Measurements from ENCODE around the gene NRIP2.

DNA sequence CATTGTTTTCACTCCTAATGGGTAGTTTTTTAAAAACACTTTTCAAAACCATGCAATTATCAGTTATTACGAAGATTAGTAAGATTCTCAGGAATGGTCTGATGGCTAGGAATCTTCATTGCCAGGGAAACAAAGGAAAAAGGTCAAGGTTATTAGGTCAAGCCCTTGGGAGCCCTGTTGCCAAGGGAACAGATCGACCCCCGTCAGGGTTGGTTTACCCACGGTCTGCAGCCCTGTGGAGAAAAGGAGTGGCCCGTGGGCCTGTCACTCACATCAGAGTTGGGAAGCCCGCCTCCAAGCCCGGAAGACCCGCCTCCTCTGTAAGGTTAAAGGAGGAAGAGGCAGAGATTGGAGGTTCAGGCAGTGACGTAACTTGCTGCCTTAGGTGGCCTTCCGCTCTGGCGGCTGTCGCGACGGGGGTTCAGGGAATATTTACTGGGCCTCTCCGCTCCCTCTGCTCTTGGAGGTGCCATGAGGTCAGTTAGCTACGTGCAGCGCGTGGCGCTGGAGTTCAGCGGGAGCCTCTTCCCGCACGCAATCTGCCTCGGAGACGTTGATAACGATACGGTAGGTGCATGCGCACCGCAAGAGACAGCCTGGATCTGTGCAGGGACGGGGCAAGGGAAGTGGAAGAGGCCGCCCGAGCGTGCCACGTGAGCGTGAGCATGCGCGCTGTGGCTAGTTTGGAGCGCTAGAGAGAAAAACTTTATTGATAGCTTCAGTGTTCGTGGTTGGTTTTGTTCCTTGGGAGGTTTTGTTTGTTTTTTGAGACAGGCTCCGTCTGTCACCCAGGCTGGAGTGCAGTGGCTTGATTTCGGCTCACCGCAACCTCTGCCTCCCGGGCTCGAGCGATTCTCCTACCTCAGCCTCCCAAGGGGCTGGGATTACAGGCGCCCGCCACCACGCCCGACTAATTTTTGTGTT is 22.3 kb downstream of the NRIP2 start, which contains the start of gene ITFG2:
- TF ChIP-seq, protein P1, sequence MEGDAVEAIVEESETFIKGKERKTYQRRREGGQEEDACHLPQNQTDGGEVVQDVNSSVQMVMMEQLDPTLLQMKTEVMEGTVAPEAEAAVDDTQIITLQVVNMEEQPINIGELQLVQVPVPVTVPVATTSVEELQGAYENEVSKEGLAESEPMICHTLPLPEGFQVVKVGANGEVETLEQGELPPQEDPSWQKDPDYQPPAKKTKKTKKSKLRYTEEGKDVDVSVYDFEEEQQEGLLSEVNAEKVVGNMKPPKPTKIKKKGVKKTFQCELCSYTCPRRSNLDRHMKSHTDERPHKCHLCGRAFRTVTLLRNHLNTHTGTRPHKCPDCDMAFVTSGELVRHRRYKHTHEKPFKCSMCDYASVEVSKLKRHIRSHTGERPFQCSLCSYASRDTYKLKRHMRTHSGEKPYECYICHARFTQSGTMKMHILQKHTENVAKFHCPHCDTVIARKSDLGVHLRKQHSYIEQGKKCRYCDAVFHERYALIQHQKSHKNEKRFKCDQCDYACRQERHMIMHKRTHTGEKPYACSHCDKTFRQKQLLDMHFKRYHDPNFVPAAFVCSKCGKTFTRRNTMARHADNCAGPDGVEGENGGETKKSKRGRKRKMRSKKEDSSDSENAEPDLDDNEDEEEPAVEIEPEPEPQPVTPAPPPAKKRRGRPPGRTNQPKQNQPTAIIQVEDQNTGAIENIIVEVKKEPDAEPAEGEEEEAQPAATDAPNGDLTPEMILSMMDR (IDR thresholded peaks at IDR 0.05): no peak
- TF ChIP-seq POLR2A (IDR thresholded peaks at IDR 0.05) (peak; percentile 43 to 92), POLR2AphosphoS5 (IDR thresholded peaks at IDR 0.05) (peak; percentile 86 to 95 (median 92))
